MG63 (cell line): ENCODE data around the gene ST7. TPM values are rescaled to one million over a fixed set of nuclear protein-coding genes. Genes with fewer than 3 reads are reported as not detected.

Experiments used
- DNase-seq: peaks from one replicate; pipeline ENCODE4 v3.0.0-alpha.2; 2020
- H3K27me3 ChIP-seq: fragments of 250-450 bp; sonication (Bioruptor Pico); 2 replicates; pipeline ENCODE4 v1.5.1; 2020; ENCODE audit warnings: mild to moderate bottlenecking, moderate library complexity
- H3K36me3 ChIP-seq: fragments of 250-450 bp; sonication (Bioruptor Pico); 2 replicates; pipeline ENCODE4 v1.5.1; 2020; ENCODE audit warnings: mild to moderate bottlenecking, moderate library complexity
- H3K4me3 ChIP-seq: fragments of 250-450 bp; sonication (Bioruptor Pico); 2 replicates; pipeline ENCODE4 v1.5.1; 2020; ENCODE audit warnings: mild to moderate bottlenecking, moderate library complexity
- H3K9me3 ChIP-seq: fragments of 250-450 bp; sonication (Bioruptor Pico); 2 replicates; pipeline ENCODE4 v1.5.1; 2020; ENCODE audit warnings: mild to moderate bottlenecking, moderate library complexity
- total RNA-seq: library from RNA; depleted of rRNA; stranded (reverse); fragments of >200 nt; shearing (Covaris generic); gene quantifications from 2 replicates; pipeline ENCODE4 v1.2.3, GENCODE V29; 2014; ENCODE audit warnings: low replicate concordance

The ST7 gene
- total RNA-seq, 1 experiment from 2014 or later = 14.4 TPM

DNA sequence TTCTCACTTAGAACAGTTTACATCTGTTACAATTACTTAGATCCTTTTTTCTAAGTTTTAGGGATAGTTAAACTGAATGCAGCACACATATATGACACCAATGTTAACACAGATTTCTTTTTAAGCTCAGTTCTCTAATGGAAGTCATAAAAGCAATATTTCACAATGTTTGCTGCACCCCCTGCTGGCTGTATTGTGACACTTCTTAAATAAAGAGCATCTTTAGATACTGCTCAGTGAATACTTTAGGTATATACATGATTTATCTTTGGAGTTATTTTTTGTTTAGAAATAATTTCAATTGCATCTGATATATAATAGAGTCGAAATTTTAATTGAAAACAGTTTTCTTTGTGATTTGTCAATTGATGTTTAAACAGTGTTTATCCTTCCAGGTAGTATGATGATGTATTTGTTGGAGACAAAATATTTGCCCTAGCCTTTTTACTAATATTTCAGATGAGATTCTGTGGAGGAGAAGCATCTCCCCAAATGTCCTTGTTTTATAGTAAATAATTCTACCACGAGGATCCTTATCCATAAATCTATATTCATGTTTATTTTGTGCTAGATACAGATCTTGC is 174.4 kb downstream of the ST7 start:
- H3K27me3 ChIP-seq = no peaks in the 10 kb centered on the region
- no peak for DNase-seq
- H3K4me3 ChIP-seq = no peak overlapping the region
- no peaks in the 10 kb centered on the region for H3K9me3 ChIP-seq
- H3K36me3 ChIP-seq = no peaks in the 10 kb centered on the region

DNA sequence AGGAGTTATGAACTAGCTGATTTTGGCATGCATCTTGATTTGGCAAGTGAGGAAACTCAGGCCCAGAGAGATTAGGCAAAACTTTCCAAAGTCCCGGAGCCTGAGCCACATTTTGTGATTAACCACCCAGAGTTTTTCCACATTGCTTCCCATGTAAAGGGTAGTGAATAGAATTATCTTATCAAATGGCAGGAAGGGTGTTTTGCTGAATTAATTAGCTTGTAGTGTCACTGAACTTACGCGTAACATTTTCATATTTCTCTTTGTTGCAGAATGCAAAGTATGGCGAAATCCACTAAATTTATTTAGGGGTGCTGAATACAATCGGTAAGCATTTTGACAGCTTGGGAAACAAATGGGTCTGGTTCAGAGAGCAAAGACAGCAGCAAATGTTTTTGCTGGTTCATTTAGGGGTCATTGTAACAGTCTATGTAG is 176.2 kb downstream of the ST7 start:
- DNase-seq = no peak
- H3K9me3 ChIP-seq = no peaks in the 10 kb centered on the region
- H3K36me3 ChIP-seq = no peaks in the 10 kb centered on the region
- H3K4me3 ChIP-seq = no peak overlapping the region
- H3K27me3 ChIP-seq = no peaks in the 10 kb centered on the region

DNA sequence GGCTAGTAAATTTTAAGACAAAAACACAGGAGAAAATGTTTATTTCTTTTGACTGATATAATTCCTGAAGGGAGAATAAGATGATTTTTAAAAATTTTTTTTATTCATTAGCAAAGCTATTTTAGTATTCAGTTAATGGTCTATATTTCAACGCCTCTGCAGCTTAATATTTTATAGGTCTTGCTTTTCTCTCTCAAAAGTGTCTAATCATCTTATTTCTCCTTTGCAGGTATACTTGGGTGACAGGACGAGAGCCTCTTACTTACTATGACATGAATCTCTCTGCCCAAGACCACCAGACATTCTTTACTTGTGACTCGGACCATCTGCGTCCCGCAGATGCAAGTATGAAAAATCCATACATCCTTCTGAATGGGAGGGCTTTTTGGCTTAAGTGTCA is 177.0 kb downstream of the ST7 start:
- DNase-seq = no peak
- no peaks in the 10 kb centered on the region for H3K27me3 ChIP-seq
- H3K4me3 ChIP-seq = no peak overlapping the region
- no peaks in the 10 kb centered on the region for H3K36me3 ChIP-seq
- no peaks in the 10 kb centered on the region for H3K9me3 ChIP-seq

DNA sequence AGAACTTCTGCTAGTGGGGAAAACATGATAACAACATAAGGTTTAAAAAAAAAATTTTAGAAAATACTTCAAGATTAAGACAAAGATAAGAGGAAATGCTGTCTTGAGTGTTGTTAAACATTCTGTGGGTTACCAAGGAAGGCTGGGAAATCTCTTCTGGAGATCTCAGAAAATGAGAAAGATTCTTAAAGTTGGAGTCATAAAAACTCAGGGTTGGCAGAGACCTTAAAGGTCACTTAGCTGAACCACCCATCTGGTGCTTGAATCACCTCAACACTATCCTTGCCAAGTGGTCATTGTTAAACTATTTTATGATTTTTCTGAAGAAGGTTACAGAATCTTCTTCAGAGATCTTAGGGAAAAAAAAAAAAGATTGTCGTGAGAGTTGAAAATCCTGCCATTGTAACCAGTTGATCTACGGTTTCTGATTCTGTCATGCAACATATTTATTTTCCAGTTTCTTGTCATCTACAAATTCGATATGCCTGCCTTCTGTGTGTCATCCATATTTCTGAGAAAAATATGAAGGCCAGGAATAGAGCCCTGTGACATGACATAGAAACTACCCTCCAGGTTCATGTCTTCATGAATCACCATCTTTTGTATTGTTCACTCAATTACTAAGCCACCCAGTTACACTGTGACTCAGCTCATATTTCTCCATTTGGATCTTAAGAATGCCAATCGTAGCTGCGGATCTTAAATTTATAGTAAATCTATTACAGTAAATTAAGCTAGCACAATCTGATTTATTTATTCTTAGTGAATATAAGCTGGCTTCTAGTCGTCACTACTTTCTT is 179.2 kb downstream of the ST7 start:
- Histone ChIP-seq H3K36me3 (no peaks in the 10 kb centered on the region; the same call in 1 of the 2 replicates), H3K27me3 (no peaks in the 10 kb centered on the region), H3K4me3 (no peak overlapping the region), H3K9me3 (no peaks in the 10 kb centered on the region)
- peak; percentile 26 for DNase-seq

DNA sequence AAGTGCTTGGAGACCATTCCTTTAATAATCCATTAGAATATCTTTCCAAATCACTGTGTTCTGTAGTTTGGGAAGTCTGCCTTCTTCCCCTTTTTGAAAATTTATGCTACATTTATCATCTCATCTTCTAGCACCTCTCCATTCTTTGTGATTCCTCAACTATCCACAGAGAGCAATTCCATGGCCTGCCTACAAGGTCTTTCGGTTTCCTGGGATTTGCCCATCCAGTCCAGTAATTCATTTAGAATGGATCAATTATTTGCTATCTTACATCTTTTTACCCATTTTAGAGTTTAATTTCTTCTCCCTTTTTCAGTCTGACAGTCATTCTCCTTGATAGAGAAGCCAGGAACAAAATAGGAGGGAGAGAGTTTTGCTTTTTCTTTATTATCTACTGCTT is 179.8 kb downstream of the ST7 start:
- Histone ChIP-seq H3K27me3 (no peaks in the 10 kb centered on the region), H3K9me3 (no peaks in the 10 kb centered on the region), H3K4me3 (no peak overlapping the region), H3K36me3 (no peaks in the 10 kb centered on the region; the same call in 1 of the 2 replicates)
- no peak for DNase-seq

DNA sequence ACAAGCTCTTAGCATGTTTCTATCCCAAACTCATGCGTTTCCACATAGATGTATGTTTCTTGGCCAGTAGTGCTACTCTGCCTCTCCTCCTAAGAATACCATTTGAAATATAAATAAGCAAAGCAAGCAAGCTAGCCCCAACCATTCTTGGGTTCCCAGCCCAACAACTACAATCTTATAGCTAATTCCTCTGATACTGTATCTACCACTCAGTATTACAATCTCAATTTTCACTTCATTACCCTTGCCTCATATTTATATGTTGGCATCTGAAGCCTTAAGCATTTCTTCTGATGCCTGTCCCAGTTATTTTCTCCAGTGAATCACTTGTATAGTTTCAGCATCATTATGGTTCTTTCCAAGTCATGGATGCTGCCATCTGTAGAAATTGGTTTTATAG is 181.1 kb downstream of the ST7 start:
- Histone ChIP-seq H3K27me3 (no peaks in the 10 kb centered on the region), H3K4me3 (no peak overlapping the region), H3K9me3 (no peaks in the 10 kb centered on the region), H3K36me3 (no peaks in the 10 kb centered on the region; the same call in 1 of the 2 replicates)
- DNase-seq = no peak

DNA sequence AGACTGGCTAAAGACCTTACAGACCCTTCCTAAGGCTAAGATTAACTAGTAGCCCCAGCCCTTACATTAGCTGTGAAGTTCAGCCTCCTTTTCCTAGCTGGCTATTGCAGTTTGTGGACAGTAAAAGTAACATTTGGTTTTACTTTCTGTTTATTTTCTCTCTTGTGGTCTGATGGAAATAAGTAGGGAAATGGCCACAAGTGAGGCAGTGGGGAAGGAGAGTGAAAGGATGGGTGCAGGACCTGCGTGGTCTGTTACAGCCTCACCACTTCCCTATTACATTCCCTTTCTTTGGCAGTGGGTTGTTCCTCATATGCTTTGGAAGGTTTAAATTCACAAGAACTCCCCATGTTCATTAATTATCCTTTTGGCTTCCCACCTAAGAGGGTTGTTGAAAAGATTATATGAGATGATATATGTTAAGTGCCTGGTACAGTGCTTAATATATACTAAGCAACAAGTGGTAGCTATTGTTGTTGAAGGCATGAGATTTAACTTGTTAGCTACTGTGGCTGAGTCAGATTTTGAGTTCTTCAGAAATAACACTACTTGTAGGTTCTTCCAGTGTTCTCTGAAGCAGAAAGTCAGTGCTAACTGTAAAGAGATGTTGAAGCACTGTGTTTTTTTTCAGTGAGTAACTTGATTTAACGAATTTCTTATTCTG is 181.7 kb downstream of the ST7 start:
- Histone ChIP-seq H3K27me3 (no peaks in the 10 kb centered on the region), H3K4me3 (no peak overlapping the region), H3K36me3 (no peaks in the 10 kb centered on the region; the same call in 1 of the 2 replicates), H3K9me3 (no peaks in the 10 kb centered on the region)
- DNase-seq = no peak

DNA sequence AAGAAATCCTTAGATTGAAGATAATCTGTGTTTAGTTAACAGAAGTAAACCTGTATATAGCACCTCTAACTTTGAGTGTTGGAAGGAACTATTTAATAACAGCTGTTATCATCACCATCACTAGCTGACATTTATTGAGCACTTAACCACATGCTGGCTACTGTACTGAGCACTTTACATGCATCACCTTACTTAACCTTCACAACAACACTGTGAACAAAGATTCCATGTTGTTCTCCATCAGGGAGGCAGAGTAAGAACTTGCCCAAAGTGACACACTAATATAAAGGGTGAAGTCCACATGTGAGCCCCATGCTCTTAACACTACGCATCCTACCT is 182.2 kb downstream of the ST7 start:
- DNase-seq = no peak
- Histone ChIP-seq H3K27me3 (no peaks in the 10 kb centered on the region), H3K9me3 (no peaks in the 10 kb centered on the region), H3K4me3 (no peak overlapping the region), H3K36me3 (no peaks in the 10 kb centered on the region; the same call in 1 of the 2 replicates)

DNA sequence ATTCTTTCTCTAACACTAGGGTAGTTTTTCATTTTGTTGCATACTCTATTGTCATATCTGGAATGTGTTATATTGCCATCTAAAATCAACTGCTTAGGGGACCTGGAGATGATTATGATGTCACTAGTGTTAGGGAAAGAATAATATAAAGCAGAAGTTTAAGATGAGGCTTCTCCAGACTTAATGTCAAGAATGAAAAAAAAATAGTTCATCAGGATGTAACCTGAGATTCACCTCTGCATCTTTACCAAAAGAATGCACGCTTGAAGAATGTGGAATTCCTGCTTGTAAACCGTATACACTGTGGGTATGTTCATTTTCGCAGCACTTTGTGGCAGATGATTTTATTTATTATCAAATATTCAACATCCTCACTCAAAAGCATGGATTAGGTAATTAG is 184.6 kb downstream of the ST7 start:
- no peaks in the 10 kb centered on the region for H3K27me3 ChIP-seq
- H3K9me3 ChIP-seq = no peaks in the 10 kb centered on the region
- H3K36me3 ChIP-seq = no peaks in the 10 kb centered on the region; the same call in 1 of the 2 replicates

DNA sequence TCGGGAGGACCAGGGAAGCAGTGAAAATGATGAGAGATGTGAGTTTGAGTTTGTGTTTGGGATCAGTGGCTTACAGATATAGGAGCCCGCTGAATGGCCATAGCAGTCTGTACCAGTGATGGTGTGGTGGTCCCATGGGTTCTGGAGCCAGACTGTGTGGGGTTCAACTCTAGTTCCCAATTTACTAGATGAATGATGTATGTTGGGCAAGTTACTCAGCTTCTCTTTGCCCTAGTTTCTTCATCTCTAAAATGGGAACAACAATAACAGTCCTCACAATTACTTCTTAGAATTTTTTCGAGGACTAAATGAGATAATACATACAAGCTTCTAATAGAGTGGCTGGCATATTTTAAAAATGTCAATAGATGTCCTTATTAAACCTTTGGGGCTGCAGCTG is 185.2 kb downstream of the ST7 start:
- no peak overlapping the region for H3K4me3 ChIP-seq
- no peaks in the 10 kb centered on the region; the same call in 1 of the 2 replicates for H3K36me3 ChIP-seq
- no peak for DNase-seq
- no peaks in the 10 kb centered on the region for H3K27me3 ChIP-seq
- no peaks in the 10 kb centered on the region for H3K9me3 ChIP-seq

More for the DNA sequence above, 184.6 kb downstream of the ST7 start:
- DNase-seq = no peak
- no peak overlapping the region for H3K4me3 ChIP-seq

DNA sequence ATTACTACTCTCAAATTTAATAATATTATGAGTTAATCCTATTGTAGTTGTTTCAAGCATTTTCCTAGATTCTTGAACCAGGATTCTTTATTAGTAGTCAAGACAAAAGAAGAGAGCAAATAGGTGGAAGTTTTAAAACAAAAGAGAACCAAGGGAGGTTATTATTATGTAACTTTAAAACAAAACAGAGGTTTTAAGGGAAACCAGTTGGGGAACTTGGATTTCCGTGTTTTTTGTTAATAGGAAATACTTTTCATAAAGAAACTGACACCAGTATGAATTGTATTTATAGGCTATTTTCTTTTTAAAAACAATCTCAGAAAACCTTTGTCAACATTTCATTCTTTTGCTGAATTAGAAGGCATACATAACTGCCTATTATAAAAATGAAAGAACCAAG is 185.7 kb downstream of the ST7 start:
- H3K4me3 ChIP-seq = no peak overlapping the region
- DNase-seq = no peak
- H3K9me3 ChIP-seq = no peaks in the 10 kb centered on the region
- no peaks in the 10 kb centered on the region for H3K27me3 ChIP-seq
- no peaks in the 10 kb centered on the region; the same call in 1 of the 2 replicates for H3K36me3 ChIP-seq

DNA sequence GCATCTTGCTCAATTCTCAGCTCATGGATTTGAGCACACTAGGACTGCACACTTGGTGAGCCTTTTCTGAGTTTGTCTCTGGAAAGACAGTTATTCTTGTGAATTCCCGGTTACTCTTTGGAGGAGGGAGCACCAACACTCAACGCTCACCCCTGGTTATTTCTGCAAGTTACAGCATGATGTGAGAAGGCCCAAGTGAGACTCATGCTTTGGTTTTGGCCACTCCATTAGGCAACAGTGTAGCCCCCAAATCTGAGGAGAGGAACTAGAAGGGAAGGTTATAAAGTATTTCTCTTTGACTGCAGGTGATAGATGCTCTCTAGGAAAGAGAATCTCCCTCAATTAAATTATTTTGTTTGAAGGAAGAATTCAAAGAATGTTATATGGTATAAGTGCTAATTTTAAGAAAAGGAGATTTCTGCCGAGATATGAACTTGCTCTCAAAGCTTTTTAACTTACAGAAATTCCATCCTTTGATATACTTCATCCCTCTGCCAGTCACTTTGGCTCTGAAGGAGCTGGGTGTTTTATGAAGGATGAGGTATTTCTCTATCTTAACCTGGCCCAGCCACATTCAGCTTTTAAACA is 186.2 kb downstream of the ST7 start:
- no peak overlapping the region for H3K4me3 ChIP-seq
- no peaks in the 10 kb centered on the region; the same call in 1 of the 2 replicates for H3K36me3 ChIP-seq
- DNase-seq = no peak
- no peaks in the 10 kb centered on the region for H3K9me3 ChIP-seq
- no peaks in the 10 kb centered on the region for H3K27me3 ChIP-seq

DNA sequence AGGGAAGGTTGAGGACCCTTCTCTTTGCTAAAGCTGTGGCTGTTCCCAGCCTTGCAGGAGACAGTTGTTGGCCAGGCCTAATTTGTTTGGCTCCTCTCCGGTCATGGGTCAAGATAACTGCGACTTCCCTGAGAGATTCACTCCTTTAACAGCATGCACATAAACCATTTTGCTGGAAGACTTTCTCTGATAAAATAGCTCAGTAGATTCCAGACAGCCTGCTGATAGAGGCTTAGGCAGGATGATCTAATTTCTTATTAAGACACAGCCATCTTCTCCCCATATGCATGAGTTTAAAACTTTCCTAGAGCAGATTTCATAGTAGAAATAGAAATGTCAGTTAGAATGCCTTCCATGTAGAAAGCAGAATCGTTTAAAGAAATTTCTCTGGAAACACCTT is 187.6 kb downstream of the ST7 start:
- Histone ChIP-seq H3K27me3 (no peaks in the 10 kb centered on the region), H3K4me3 (no peak overlapping the region), H3K9me3 (no peaks in the 10 kb centered on the region), H3K36me3 (no peaks in the 10 kb centered on the region; the same call in 1 of the 2 replicates)
- DNase-seq = no peak

DNA sequence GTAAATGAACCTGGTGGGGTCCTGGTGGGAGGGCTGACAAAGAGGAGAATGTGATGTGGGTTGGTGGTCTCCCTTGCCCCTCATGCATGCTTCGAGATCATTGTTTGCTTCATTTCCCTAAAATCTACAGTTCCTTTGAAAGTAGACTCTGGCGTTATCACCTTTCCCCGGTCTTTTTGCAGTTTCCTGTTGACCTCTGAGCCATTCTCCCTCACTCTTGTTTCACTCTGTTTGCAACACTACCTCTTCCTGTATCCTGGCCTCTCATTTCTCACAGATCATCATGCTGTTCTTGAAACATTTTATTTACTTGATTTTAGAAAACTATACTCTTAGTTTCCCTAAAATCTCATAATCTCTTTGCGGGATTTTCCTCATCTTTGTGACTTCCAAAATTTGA is 189.8 kb downstream of the ST7 start:
- no peaks in the 10 kb centered on the region for H3K36me3 ChIP-seq
- no peaks in the 10 kb centered on the region for H3K27me3 ChIP-seq
- DNase-seq = no peak
- no peaks in the 10 kb centered on the region for H3K9me3 ChIP-seq
- H3K4me3 ChIP-seq = no peak overlapping the region

DNA sequence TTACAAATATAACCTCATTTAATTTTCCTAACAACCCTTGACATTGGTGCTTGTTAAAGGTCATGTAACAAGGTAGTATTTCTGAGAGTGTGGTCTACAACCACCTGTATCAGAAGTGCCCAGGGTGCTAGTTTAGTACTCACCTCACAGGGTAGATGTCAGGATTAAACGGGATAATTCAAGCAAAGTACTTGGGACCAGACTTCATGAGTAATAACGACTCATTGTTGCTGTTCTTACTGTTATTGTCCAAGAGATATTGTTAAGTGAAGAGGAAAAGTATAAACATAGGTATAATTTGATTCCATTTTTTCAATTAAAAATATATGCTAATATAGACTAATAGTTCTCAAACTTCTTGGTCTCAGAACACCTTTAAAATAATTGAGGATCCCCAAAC is 190.3 kb downstream of the ST7 start:
- no peak for DNase-seq
- Histone ChIP-seq H3K36me3 (no peaks in the 10 kb centered on the region), H3K4me3 (no peak overlapping the region)

DNA sequence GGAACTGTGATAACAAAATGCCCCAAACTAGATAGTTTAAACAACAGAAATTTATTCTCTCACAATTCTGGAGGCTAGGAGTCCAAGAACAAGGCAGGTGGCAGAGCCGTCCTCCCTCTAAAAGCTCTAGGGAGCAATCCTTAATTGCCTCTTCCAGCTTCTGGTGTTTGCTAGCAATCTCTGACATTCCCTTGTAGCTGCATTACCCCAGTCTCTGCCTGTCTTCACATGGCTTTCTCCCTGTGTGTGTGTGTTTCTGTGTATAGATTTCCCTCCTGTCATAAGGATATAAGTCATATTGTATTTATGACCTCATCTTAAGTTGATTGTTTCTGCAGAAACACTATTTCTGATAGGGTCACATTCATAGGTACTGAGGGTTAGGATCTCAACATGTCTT is 192.0 kb downstream of the ST7 start:
- H3K36me3 ChIP-seq = no peaks in the 10 kb centered on the region
- DNase-seq = no peak
- H3K27me3 ChIP-seq = no peaks in the 10 kb centered on the region
- H3K9me3 ChIP-seq = no peaks in the 10 kb centered on the region
- no peak overlapping the region for H3K4me3 ChIP-seq

More for the DNA sequence above, 190.3 kb downstream of the ST7 start:
- H3K9me3 ChIP-seq = no peaks in the 10 kb centered on the region
- H3K27me3 ChIP-seq = no peaks in the 10 kb centered on the region

DNA sequence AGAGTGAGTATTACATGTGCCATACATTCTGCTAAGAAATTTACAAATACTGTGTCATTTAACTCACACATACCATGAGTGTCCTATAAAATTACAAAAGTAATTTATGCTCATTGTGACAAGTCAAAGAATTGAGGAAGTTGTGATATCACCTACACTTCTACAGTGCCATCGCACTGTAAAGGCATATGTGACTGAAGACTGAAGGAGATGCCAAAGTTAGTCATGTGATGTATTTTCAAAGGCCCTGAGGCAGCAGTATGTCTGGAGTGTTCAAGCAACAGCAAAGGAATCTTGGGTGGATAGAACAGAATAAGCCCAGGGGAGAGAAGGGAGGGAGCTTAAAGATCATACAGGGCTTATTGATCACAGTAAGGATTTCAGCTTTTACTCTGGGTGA is 192.8 kb downstream of the ST7 start:
- Histone ChIP-seq H3K9me3 (no peaks in the 10 kb centered on the region), H3K27me3 (no peaks in the 10 kb centered on the region), H3K4me3 (no peak overlapping the region), H3K36me3 (no peaks in the 10 kb centered on the region)
- DNase-seq = no peak
